Mucosa of descending colon (tissue), 3 donors: ENCODE results near the gene IFT25. TPM values are rescaled to one million over a fixed set of nuclear protein-coding genes. Genes with fewer than 3 reads are reported as not detected.

Source experiments
- ATAC-seq: fragments of 200-7000 bp; cut with Tn5 transposase; one replicate; pipeline ENCODE4 v1.9.1; 2020; ENCODE audit warnings: mild to moderate bottlenecking, moderate library complexity
- DNase-seq, 3 donors: peaks; one replicate each; pipeline ENCODE4 v3.0.0-alpha.2; 2020
- H3K36me3 ChIP-seq: fragments of 200-600 bp; one replicate; pipeline ENCODE4 v1.8.0; 2021; ENCODE audit warnings: low read depth, mild to moderate bottlenecking
- H3K4me1 ChIP-seq: fragments of 200-600 bp; one replicate; pipeline ENCODE4 v1.8.0; 2021; ENCODE audit warnings: low read depth, mild to moderate bottlenecking
- H3K4me3 ChIP-seq: fragments of 200-600 bp; one replicate; pipeline ENCODE4 v1.8.0; 2021; ENCODE audit warnings: mild to moderate bottlenecking
- H3K9me3 ChIP-seq: fragments of 200-600 bp; one replicate; pipeline ENCODE4 v1.8.0; 2021; ENCODE audit warnings: mild to moderate bottlenecking
- intact Hi-C, 2 donors: fragments of 100-400 bp; cut with DNase I in 1 of 2; cut with micrococcal nuclease in 1 of 2; formaldehyde crosslinking; loops; one replicate each; pipeline versions ENCODE4 v1.11.0 to v1.11.1; 2022; cut with DNase I, micrococcal nuclease
- total RNA-seq, 3 donors: library from RNA; stranded (reverse); fragmentation: NEBNext Ultra II Directional in 2 of 3; extraction: Animal tissue kit (Norgen Biotek cat#: 25700) in 2 of 3; gene quantifications; one replicate each; pipeline versions ENCODE4 v1.2.1 to v1.2.4, GENCODE V29; 2021 to 2023
- TF ChIP-seq, protein P1 (sequence below): fragments of 200-600 bp; IDR thresholded peaks from one replicate; pipeline ENCODE4 v1.8.0; 2022; ENCODE audit warnings: antibody characterized with exemption, mild to moderate bottlenecking
- donor health status: DM: no; HTN: no; CAD: no; lungs with moderate emphysema.
- donor health status: DM: no; HTN: no; CAD: no.
- donor health status: DM: no; HTN: yes; CAD: no.

IFT25 gene
- total RNA-seq, 3 donors from 2014 or later = 19.8 to 22.6 (median 19.9) TPM

DNA sequence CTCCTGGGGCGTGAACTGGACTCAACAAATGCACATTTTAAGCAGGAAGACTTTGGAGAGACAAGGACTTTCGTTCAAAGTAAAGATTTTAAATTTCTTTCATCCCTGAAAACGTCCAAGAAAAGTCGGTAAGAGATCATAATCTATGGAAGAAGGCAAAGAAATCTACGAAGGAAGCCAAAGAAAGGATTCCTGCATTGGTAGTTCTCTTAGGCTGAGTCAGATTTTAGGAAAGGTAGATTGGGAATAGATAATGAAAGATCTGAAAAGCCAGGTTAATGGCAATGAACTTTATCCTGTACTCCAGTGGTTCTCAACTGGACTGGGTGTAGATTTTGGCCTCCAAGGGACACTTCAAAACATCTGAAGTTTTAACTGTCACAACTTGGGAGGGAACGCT lies 2.4 kb downstream of the IFT25 start:
- Histone ChIP-seq H3K36me3 (no peaks in the 10 kb centered on the region), H3K4me3 (no peak overlapping the region), H3K4me1 (peaks cover 19% of the 10 kb centered on the region), H3K9me3 (no peaks in the 10 kb centered on the region)
- no peak for ATAC-seq
- intact Hi-C loops = loop anchor here in 1 of 2 donors (10.0 kb wide), 1 partner anchor 48 kb away; the partner anchor contains the start of gene DIO1
- no peak for DNase-seq
- TF ChIP-seq, protein P1, sequence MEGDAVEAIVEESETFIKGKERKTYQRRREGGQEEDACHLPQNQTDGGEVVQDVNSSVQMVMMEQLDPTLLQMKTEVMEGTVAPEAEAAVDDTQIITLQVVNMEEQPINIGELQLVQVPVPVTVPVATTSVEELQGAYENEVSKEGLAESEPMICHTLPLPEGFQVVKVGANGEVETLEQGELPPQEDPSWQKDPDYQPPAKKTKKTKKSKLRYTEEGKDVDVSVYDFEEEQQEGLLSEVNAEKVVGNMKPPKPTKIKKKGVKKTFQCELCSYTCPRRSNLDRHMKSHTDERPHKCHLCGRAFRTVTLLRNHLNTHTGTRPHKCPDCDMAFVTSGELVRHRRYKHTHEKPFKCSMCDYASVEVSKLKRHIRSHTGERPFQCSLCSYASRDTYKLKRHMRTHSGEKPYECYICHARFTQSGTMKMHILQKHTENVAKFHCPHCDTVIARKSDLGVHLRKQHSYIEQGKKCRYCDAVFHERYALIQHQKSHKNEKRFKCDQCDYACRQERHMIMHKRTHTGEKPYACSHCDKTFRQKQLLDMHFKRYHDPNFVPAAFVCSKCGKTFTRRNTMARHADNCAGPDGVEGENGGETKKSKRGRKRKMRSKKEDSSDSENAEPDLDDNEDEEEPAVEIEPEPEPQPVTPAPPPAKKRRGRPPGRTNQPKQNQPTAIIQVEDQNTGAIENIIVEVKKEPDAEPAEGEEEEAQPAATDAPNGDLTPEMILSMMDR = no peak

DNA sequence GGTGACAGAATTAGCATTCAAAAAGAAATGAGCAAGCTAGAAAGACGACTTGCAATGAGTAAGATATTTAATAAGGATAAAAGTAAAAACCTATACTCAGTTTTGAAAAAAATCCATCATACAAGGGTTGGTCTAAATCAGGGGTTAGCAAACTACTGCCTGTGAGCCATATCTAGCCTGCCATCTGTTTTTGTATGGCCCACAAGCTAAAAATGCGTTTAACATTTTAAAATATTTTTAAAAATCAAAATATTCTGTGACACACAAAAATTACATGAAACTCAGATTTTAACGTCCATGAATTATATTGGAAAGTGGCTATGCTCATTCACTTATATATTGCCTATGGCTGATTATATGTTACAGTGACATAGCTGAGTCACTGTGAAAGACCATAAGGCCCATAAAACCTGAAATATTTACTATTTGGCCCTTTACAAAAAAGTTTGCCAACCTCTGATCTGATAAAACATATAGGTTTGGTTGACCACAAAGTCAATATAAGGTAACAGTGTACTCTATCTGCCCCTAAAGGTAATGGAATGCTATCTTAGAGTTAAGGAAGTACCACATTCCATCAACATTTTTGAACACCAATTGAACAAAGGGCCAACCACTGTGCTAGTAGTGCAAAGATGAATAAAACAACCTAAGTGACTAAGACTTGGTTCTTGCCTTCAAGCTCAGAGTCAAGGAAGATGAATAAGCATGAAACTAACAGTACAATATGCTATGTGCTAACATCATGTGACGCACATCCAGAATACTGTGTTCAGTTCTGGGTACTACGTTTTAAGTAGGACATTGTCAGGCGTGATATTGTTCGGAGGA lies 3.2 kb downstream of the IFT25 start:
- TF ChIP-seq, protein P1 = no peak
- intact Hi-C loops = loop anchor here in 1 of 2 donors (10.0 kb wide), 1 partner anchor 48 kb away; the partner anchor contains the start of gene DIO1
- DNase-seq (no peak), ATAC-seq (no peak)
- Histone ChIP-seq H3K4me1 (peaks cover 15% of the 10 kb centered on the region), H3K4me3 (no peak overlapping the region), H3K36me3 (no peaks in the 10 kb centered on the region), H3K9me3 (no peaks in the 10 kb centered on the region)

DNA sequence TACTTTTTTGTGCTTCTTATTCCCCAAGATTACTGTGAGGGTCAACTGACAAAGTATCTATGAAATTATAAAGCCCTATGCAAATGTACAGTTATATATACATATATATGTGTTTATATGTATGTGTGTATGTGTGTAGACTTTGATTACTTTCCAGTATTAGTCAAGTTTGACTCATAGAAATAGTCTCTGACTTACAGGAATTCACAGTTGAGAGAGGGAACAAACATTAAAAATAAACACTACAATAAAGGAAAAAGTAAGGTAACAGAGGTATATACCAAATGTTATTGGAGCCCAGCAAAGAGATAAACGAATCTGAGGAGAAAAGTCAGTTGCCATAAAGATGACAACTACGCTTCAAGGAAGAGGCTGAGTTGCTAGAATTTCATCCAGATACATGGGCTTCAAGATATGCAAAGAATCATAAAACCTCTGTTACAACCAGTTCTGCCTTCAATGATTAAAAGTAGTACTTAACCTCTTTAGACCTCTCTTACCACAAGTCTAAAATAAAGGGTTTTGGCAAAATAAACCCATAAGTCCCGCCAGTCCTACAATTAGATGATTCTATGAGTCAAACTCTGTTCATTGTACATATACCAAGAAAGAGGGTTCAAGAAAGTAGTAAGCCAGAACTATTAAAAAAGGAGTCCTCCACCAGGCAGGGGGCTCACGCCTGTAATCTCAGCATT lies 7.2 kb downstream of the IFT25 start:
- DNase-seq = no peak
- no peaks in the 10 kb centered on the region for H3K4me1 ChIP-seq
- intact Hi-C loops = no loop called here
- TF ChIP-seq, protein P1 = no peak
- H3K9me3 ChIP-seq = peaks cover 7% of the 10 kb centered on the region
- H3K4me3 ChIP-seq = no peak overlapping the region
- no peak for ATAC-seq
- no peaks in the 10 kb centered on the region for H3K36me3 ChIP-seq

DNA sequence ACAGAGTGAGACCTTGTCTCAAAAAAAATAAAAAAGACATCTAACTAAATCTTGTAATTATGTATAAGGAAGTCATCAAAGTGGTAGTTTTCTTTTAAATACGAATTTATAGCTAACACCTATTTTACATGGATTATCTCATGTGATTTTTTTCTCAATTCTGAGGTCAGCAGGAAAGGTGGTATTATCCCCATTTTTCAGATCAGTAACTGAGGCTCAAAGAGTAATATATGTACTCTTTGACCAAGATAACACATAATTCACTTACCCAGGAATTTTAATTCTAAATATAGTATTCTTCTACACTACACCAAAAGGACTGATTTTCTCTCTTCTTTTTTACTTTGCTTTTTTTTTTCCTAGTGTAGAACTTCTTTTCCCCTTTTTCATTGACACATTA lies 9.1 kb downstream of the IFT25 start:
- intact Hi-C loops = no loop called here
- Histone ChIP-seq H3K4me1 (no peaks in the 10 kb centered on the region), H3K9me3 (peaks cover 7% of the 10 kb centered on the region), H3K4me3 (no peak overlapping the region), H3K36me3 (no peaks in the 10 kb centered on the region)
- DNase-seq (no peak), ATAC-seq (no peak)
- TF ChIP-seq, protein P1 = no peak

DNA sequence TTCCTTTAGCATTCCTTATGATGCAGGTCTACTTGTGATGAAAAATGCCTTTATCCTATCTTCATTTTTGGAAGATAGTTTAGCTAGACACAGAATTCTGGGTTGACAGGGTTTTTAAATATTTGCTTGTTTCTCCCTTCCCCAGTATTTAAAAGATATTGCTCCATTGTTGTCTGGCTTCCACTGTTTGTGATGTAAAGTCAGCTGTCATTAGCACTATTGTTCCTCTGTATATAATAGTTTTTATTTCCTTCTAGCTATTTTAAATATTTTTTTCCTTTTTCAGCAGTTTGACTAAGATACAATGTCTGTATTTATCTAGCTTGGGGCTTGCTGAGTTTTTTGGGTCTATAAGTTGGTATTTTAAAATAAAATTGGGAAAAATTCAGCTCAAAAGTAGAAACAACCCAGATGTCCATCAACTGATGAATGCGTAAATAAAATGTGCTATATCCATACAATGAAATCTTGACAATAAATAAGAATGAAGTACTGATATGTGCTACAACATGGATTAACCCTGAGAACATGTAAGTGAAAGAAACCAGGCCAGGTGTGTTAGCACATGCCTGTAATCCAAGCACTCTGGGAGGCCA lies 11.2 kb downstream of the IFT25 start:
- Histone ChIP-seq H3K9me3 (peaks cover 7% of the 10 kb centered on the region), H3K4me1 (no peaks in the 10 kb centered on the region), H3K36me3 (no peaks in the 10 kb centered on the region), H3K4me3 (no peak overlapping the region)
- DNase-seq = no peak
- intact Hi-C loops = no loop called here
- no peak for ATAC-seq
- TF ChIP-seq, protein P1 = no peak
